Lower lobe of right lung (tissue), 2 donors: ENCODE results near the gene ARHGEF25. TPM values are rescaled to one million over a fixed set of nuclear protein-coding genes. Genes with fewer than 3 reads are reported as not detected.

Experiments
- ATAC-seq, 2 donors: fragments of 200-7000 bp; cut with Tn5 transposase; one replicate each; pipeline ENCODE4 v1.9.1; 2020 to 2022; ENCODE audit warnings: mild to moderate bottlenecking in 2 of 2, moderate library complexity in 2 of 2
- DNase-seq: peaks from one replicate; pipeline ENCODE4 v3.0.0-alpha.2; 2020
- H3K27ac ChIP-seq: fragments of 200-600 bp; one replicate; pipeline ENCODE4 v1.8.0; 2022
- H3K27me3 ChIP-seq: fragments of 200-600 bp; one replicate; pipeline ENCODE4 v1.8.0; 2022; ENCODE audit warnings: low read depth
- H3K36me3 ChIP-seq: fragments of 200-600 bp; one replicate; pipeline ENCODE4 v1.8.0; 2022; ENCODE audit warnings: mild to moderate bottlenecking
- H3K4me1 ChIP-seq: fragments of 200-600 bp; one replicate; pipeline ENCODE4 v1.8.0; 2022
- H3K4me3 ChIP-seq: fragments of 200-600 bp; one replicate; pipeline ENCODE4 v1.8.0; 2022; ENCODE audit warnings: mild to moderate bottlenecking
- H3K9me3 ChIP-seq: fragments of 200-600 bp; one replicate; pipeline ENCODE4 v1.8.0; 2022
- CTCF ChIP-seq: fragments of 200-600 bp; IDR thresholded peaks from one replicate; pipeline ENCODE4 v1.8.0; 2022; ENCODE audit warnings: antibody characterized with exemption, mild to moderate bottlenecking
- intact Hi-C: fragments of 100-400 bp; cut with DNase I; formaldehyde crosslinking; loops from one replicate; pipeline ENCODE4 v1.11.0; 2022
- total RNA-seq: library from RNA; stranded (reverse); fragmentation: NEBNext Ultra II Directional; extraction: Animal tissue kit (Norgen Biotek cat#: 25700); gene quantifications from one replicate; pipeline ENCODE4 v1.2.1, GENCODE V29; 2021
- donor health status: DM: no; HTN: yes; CAD: no; lungs with severe emphysema.

ARHGEF25 gene
- total RNA-seq, 1 donor from 2014 or later, result 11.5 TPM

- Histone ChIP-seq H3K36me3 (no peaks in the 10 kb centered on the region), H3K27ac (no peak overlapping the region), H3K27me3 (no peaks in the 10 kb centered on the region), H3K9me3 (no peaks in the 10 kb centered on the region), H3K4me1 (no peaks in the 10 kb centered on the region), H3K4me3 (no peak overlapping the region)
- no peak for TF ChIP-seq CTCF
- DNase-seq (no peak), ATAC-seq (no peak)
- intact Hi-C loops, result no loop called here
Observed at GRCh38 chr12:57577981-57578758, 33.1 kb upstream of the ARHGEF25 start.

DNA sequence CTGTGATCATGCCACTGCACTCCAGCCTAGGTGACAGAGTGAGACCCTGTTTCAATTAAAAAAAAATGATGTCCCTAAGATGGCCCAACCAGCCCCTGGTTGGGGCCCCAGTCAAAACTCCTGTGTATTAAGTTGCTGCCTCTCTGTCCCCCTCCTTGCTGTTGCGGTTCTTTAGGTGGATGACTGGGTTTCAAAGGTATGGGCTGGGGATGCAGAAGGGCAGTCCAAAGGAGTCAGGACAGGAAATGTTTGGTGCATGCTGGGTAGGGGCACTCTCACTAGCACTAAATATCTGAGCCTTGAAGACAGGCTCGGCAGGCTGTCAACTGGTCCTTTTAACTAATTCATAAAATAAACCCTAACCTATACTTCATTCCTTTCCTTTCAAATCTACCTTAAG, 32.2 kb upstream of the ARHGEF25 start:
- no peak for TF ChIP-seq CTCF
- Histone ChIP-seq H3K4me3 (no peak overlapping the region), H3K36me3 (no peaks in the 10 kb centered on the region), H3K9me3 (no peaks in the 10 kb centered on the region), H3K27me3 (no peaks in the 10 kb centered on the region), H3K4me1 (no peaks in the 10 kb centered on the region), H3K27ac (no peak overlapping the region)
- intact Hi-C loops, result no loop called here
- DNase-seq, result no peak
- ATAC-seq, result no peak

GRCh38 chr12:57579677-57580465, 31.4 kb upstream of the ARHGEF25 start:
- ATAC-seq (no peak), DNase-seq (no peak)
- no peak overlapping the region for H3K27ac ChIP-seq
- no peaks in the 10 kb centered on the region for H3K27me3 ChIP-seq
- TF ChIP-seq CTCF, result no peak
- H3K4me1 ChIP-seq, result no peaks in the 10 kb centered on the region
- H3K4me3 ChIP-seq, result no peak overlapping the region
- H3K9me3 ChIP-seq, result no peaks in the 10 kb centered on the region
- H3K36me3 ChIP-seq, result no peaks in the 10 kb centered on the region
- intact Hi-C loops, result loop anchor here (10.0 kb wide), 1 partner anchor 55 kb away; the partner anchor contains the start of gene B4GALNT1

DNA sequence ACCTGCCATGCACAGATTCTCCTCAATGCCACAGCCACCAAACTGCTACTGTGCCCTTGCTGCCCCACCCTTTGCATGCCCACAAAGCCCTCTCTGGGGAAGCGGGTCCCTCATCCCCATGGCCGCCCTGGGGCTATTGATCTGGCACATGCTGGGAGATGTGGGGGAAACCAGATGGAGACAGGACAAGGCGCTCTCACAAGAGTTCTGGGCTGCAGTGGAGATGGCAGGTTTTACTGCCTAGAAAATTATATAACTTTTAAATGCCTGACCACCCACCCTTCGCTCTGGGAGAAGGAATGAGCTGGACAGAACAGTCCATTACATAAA, 30.8 kb upstream of the ARHGEF25 start:
- no peaks in the 10 kb centered on the region for H3K4me1 ChIP-seq
- H3K4me3 ChIP-seq, result no peak overlapping the region
- ATAC-seq (no peak), DNase-seq (no peak)
- H3K27me3 ChIP-seq, result no peaks in the 10 kb centered on the region
- H3K27ac ChIP-seq, result no peak overlapping the region
- H3K9me3 ChIP-seq, result no peaks in the 10 kb centered on the region
- H3K36me3 ChIP-seq, result no peaks in the 10 kb centered on the region
- no peak for TF ChIP-seq CTCF
- intact Hi-C loops, result loop anchor here (10.0 kb wide), 1 partner anchor 54 kb away; the partner anchor contains the start of gene B4GALNT1

GRCh38 chr12:57581802-57582201, 29.4 kb upstream of the ARHGEF25 start:
- DNase-seq, result no peak
- no peaks in the 10 kb centered on the region for H3K4me1 ChIP-seq
- no peaks in the 10 kb centered on the region for H3K27me3 ChIP-seq
- H3K36me3 ChIP-seq, result no peaks in the 10 kb centered on the region
- ATAC-seq, result no peak
- no peak for TF ChIP-seq CTCF
- H3K9me3 ChIP-seq, result no peaks in the 10 kb centered on the region
- no peak overlapping the region for H3K4me3 ChIP-seq
- H3K27ac ChIP-seq, result no peak overlapping the region
- intact Hi-C loops, result loop anchor here (10.0 kb wide), 1 partner anchor 53 kb away; the partner anchor contains the start of gene B4GALNT1
